ENCODE measurements around the gene MRPS18B.

The MRPS18B gene

GRCh38 chr6:30617565-30618269, at the start of gene MRPS18B:
TSS of gene MRPS18B (plus strand) at chr6:30617840. CDS start at chr6:30617866, 26 bp downstream.
- DNase-seq: peak; percentile 99

DNA sequence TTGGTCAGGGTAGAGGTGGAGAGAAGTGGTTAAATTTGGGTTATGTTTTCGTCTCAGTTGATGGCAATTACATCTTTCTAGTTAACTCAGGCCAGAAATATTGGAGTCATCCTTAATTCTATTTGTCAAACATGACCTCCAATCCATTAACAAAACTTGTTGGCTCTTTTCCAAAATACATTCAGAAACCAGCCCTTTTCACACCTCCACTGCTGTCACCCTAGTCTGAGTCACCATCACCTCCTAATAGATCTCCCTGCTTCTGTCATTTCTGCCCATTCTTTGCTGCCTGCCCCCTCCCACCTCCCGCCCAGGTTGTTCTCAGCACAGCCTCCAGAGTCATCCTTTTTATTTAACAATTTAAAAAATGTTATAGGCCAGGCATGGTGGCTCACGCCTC, 49.4 kb upstream of the MRPS18B start:
- peak; percentile 12 to 55 for DNase-seq

DNA sequence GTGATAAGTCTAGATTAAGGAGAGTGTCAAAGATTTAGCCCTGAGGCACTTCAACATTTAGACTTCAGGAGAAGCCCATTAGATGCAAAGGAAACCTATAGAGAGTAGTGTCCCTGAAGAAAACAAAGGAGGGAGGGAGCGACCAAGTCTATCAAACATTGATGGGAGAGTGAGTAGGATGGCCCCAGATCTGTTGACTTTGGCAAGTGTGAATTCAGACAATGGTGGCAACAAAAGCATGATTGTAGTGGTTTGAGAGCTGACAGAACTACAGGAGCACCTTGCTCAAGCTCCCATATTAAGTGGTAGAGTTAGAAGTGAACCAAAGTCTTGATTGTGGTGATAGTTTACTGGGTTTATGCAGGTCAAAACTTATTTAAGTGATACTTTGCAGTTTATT, 47.4 kb upstream of the MRPS18B start:
- no peak for DNase-seq

DNA sequence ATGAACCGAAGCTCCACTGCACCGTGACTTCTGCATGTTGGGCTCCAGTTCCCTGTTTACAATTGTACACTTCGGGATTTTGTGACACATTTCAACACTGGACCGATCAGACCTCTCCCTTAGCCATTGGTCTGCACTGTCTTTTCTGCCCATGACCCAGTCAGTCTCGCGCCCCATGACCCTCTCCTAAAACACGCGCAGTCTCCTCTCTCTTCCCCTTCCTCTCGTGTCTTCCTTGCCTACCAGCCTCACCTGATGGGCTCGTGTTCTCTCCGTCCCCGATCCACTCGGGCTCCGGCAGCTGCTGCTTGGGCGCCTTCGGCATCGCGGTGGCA, 46.9 kb upstream of the MRPS18B start:
- no peak for DNase-seq

DNA sequence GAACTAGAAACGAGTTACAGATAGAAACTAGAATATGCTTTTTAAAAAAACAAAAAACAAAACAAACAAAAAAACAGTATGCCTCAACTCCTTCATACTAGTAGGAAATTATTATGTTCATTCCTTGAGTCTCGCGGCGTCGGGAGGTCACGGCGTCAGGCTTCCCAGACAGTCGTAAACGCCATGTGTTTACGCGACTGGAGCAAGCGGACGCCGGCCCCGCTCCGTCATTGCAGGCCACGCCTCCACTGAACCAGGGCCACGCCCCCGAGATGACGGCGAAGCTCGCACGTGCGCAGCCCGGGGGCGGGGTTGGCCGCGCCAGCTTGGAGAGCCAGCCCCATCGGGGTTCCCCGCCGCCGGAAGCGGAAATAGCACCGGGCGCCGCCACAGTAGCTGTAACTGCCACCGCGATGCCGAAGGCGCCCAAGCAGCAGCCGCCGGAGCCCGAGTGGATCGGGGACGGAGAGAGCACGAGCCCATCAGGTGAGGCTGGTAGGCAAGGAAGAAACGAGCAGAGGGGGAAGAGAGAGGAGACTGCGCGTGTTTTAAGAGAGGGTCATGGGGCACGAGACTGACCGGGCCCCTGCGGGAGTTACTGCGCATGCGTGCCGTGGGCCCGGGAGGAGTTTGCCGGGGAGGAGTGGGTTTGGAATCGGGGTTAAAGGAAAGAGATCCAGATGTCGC, 46.4 kb upstream of the MRPS18B start, which contains the start of gene ABCF1:
Gene ABCF1 (plus strand): TSS at position 368 of the 687 bp plus-strand sequence. CDS start 46 bp downstream, at position 414.
- peak; percentile 98 to 99 for DNase-seq

DNA sequence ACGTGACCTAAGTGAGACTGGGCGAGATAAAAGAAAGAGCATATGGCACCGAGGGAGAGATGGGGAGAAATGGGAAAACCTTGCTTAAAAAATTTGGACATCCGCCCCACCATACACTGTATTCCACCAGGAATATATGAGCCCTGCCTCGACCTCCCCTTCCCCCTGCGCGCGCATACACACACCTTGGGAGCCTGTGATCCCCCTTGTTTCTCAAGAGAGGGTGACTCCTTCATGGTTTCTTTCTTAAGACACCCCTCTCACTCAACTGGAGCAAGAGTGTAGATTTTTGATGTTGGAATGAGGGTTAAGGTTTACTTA, 45.9 kb upstream of the MRPS18B start:
- no peak for DNase-seq

GRCh38 chr6:30572148-30572547, 45.5 kb upstream of the MRPS18B start:
- DNase-seq: no peak

- DNase-seq: no peak
Observed at GRCh38 chr6:30573113-30573512, 44.5 kb upstream of the MRPS18B start.

GRCh38 chr6:30578051-30578450, 39.6 kb upstream of the MRPS18B start:
- no peak for DNase-seq

GRCh38 chr6:30583921-30584320, 33.7 kb upstream of the MRPS18B start:
- no peak for DNase-seq

DNA sequence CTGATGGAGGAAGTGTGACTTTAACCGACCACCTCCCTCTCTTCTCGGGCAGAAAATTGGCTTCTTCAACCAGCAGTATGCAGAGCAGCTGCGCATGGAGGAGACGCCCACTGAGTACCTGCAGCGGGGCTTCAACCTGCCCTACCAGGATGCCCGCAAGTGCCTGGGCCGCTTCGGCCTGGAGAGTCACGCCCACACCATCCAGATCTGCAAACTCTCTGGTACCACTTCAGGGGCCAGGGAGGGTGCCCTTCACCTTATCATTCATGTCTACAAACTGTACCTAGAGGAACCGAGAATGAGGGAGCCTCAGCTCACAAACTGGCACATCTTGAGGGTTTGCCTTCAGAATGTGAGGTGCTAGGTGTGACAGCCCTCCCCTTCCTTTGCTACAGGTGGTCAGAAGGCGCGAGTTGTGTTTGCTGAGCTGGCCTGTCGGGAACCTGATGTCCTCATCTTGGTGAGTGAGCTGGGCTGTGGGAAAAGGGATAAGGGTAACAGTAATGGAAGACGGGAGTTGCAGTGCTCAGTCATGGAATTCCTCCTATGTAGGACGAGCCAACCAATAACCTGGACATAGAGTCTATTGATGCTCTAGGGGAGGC, 27.8 kb upstream of the MRPS18B start:
- DNase-seq: no peak

- no peak for DNase-seq
Observed at GRCh38 chr6:30590509-30590908, 27.1 kb upstream of the MRPS18B start.

DNA sequence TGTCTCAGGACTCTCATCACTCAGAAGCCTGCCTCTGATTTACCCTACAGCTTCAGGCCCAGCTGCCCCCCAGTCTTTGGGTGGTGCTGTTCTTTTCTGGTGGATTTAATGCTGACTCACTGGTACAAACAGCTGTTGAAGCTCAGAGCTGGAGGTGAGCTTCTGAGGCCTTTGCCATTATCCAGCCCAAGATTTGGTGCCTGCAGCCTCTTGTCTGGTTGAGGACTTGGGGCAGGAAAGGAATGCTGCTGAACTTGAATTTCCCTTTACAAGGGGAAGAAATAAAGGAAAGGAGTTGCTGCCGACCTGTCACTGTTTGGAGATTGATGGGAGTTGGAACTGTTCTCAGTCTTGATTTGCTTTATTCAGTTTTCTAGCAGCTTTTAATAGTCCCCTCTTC, 26.6 kb upstream of the MRPS18B start:
- no peak for DNase-seq

DNA sequence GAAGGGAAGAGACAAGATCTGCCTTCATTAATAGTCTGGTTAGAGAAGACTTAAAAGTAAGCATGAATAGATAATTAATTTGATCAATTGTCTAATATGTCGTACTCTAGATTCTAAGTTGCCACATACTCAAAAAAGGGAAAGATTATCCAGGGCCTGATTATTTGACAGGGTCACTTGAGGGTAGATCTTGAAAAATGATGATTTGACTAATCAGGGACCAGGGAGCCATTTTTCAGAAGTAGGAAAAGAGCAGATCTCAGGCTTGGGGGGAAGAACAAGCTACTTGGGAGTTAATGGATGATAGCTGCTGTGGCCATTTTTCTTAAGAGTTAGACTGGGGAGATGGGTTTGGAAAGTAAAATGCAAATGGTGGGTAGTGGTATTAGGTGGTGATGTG, 25.4 kb upstream of the MRPS18B start:
- DNase-seq: no peak

DNA sequence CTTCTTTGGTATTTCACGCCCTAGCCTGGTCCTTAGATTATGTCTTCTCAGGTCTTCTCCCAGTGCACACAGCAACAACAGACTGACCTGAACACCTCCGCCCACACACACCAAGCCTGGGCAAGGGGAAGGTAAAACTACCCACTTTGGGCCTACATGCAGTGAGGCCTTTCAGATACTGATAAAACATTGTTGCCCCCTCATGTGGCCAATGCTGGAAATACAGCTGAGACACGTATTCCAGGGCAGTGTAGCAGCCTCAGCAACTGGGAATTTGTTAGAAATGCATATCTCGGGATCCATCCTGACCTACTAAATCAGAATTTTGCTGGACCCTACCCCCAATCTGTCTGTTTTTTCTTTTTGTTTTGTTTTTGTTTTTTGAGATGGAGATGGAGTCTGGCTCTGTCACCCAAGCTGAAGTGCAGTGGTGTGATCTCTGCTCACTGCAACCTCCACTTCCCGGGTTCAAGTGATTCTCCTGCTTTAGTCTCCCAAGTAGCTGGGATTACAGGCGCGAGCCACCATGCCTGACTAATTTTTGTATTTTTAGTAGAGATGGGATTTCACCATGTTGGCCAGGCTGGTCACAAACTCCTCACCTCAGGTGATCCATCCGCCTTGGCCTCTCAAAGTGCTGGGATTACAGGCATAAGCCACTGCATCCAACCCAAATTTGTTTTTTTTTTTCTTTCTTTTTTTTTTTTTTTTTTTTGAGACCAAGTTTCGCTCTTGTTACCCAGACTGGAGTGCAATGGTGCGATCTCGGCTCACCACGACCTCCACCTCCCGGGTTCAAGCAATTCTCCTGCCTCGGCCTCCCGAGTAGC, 20.1 kb upstream of the MRPS18B start:
- peak; percentile 77 to 86 for DNase-seq

GRCh38 chr6:30598912-30599624, 18.6 kb upstream of the MRPS18B start:
- DNase-seq: no peak

- no peak for DNase-seq
Observed at GRCh38 chr6:30599625-30600324, 17.9 kb upstream of the MRPS18B start.

GRCh38 chr6:30600451-30600961, 17.1 kb upstream of the MRPS18B start:
- no peak for DNase-seq

DNA sequence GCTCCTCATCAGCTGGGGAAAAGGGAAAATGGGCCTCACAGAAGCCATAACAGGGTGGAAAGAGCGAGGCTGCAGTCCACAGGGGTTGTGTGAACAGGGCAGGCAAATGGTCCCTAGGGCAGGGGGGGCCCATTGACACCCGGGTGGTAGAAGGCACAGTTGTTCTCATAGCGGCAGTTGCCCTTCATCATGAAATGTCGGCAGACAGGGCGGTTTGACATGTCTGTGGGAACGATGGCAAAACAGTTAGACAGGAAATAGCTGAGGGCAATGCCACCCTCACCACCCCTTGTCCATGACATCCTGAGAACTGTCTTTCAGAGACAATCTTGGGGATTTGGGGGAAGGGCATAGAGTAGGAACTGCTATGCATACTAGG, 16.2 kb upstream of the MRPS18B start:
- peak in 1 of 2 donors; percentile 9 for DNase-seq

- no peak for DNase-seq
Observed at GRCh38 chr6:30601815-30602641, 15.6 kb upstream of the MRPS18B start.

GRCh38 chr6:30603961-30604360, 13.7 kb upstream of the MRPS18B start:
- no peak for DNase-seq

All from CD4-positive, alpha-beta T cell treated with Interferon alpha-2 for 1 hour (primary cell).